Fibroblast of pulmonary artery (primary cell): ENCODE data around the gene CREB5.

Source experiments
- DNase-seq: peaks from one replicate; pipeline ENCODE4 v3.0.0-alpha.2; 2010; ENCODE audit warnings: low read depth
- H3K4me3 ChIP-seq: replicated peaks from 2 replicates; pipeline ENCODE4 v1.5.1; 2011; ENCODE audit warnings: low read depth, mild to moderate bottlenecking, control low read depth, low read length, moderate library complexity
- CTCF ChIP-seq: IDR thresholded peaks from 2 replicates; pipeline ENCODE4 v1.5.1; 2011; ENCODE audit warnings: mild to moderate bottlenecking, control low read depth, low read length, inconsistent platforms; ENCODE audit errors: missing control alignments

Gene CREB5

GRCh38 chr7:28488061-28488791 is 75.9 kb downstream of the CREB5 start:
- no peak for TF ChIP-seq CTCF
- H3K4me3 ChIP-seq: no peak overlapping the region
- DNase-seq: no peak

DNA sequence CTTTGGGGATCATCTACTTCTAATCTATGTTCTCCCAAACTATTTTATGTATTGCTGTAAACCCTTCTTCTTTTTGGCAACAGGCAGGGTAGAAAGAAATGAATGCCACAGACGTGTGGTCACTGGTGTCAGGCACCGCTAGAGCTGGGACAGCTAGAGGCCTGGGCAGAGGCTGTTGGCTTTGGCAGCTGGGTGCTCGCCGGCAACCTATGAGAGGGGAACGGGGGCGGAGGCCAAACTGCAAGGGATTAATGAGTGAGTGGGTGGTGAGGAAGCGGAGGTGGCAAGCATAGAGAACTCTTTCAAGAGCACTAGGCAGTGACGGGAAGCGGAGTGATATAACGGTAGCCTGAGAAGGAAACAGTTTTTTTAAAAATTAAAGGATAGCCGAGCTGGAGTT is 78.5 kb downstream of the CREB5 start:
- no peak for DNase-seq
- no peak overlapping the region for H3K4me3 ChIP-seq
- TF ChIP-seq CTCF: no peak

DNA sequence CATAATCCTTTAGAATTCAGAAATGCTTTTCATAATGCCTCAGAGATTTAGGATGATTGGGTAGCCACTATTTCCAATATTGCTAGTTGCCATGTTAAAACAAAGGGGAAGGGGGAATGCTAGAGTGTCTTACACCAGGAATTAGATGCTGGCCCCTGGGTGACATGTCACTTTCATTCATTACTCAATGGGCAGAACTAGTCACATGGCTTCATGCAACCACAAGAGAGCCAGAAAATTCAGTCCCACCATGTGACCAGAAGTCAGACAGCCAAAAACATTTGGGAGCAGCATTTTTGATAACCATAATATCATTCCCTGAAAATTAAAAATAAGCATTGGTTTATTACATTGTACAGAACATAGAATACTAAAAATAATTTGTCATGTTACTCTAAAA is 81.2 kb downstream of the CREB5 start:
- no peak for TF ChIP-seq CTCF

GRCh38 chr7:28497009-28497408 is 84.7 kb downstream of the CREB5 start:
- no peak overlapping the region for H3K4me3 ChIP-seq
- DNase-seq: no peak
- no peak for TF ChIP-seq CTCF

More for the DNA sequence above, 81.2 kb downstream of the CREB5 start:
- DNase-seq: no peak
- H3K4me3 ChIP-seq: no peak overlapping the region

DNA sequence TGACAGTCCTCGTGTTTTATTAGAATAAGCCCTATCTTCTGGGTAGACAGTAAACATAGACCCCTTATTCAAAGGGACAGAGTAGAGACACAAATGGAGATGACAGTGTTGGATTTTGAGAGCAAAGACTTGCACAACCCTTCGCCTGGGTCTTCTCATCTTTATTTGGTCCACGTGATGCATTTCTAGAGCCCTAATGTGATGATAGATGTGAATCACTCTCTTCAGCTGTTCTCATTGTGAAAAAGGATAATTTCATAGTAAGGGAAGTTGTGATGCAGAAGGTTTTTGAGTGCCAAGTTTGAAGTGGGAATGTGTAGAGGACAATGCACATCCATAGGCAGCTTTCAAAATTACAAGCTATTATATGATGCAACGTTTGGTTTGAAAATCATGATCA is 86.3 kb downstream of the CREB5 start:
- H3K4me3 ChIP-seq: no peak overlapping the region
- no peak for DNase-seq
- no peak for TF ChIP-seq CTCF

DNA sequence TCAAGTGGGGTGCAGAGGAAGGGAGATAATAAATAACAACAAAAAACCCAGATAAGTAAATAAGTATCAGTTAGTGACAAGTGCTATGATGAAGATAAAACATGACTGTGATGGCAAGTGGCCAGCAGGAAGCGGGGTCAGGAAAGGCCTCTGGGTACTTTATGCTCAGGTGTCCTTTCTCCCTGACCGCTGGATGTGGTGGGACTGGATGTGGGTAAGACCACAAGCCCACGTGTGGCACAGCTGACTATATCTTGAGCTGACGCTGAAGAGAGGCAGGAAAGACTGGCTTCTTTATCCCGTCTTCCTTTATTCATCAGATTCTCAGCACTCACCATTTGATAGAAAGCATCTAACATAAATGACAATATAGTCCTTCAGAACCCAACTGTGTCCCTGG is 87.8 kb downstream of the CREB5 start:
- TF ChIP-seq CTCF: no peak
- no peak for DNase-seq
- H3K4me3 ChIP-seq: no peak overlapping the region

DNA sequence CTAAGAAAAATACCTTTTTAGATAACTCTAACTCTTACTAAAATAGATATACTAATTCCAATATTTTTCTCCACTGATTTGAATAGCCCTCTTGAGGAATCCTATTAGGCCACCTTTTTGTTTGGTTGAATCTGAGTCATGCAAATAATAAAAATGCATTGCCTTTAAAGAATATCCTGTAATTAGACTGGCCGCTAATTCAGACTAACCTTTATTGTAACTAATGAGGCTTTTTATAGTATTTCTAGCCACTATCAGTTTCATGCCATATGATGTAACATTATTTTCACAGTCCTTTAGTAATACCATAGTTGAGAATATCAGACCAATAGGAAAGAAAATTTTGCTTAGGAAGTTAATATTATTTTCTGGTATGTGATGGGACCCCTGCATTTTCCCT is 90.1 kb downstream of the CREB5 start:
- no peak for DNase-seq
- no peak overlapping the region for H3K4me3 ChIP-seq
- no peak for TF ChIP-seq CTCF
